ENCODE measurements around the gene PITX3. TPM values are rescaled to one million over a fixed set of nuclear protein-coding genes. Genes with fewer than 3 reads are reported as not detected.

The PITX3 gene
- not detected in 2 replicates for total RNA-seq (2014; rRNA removed; shearing (Covaris generic))

DNA sequence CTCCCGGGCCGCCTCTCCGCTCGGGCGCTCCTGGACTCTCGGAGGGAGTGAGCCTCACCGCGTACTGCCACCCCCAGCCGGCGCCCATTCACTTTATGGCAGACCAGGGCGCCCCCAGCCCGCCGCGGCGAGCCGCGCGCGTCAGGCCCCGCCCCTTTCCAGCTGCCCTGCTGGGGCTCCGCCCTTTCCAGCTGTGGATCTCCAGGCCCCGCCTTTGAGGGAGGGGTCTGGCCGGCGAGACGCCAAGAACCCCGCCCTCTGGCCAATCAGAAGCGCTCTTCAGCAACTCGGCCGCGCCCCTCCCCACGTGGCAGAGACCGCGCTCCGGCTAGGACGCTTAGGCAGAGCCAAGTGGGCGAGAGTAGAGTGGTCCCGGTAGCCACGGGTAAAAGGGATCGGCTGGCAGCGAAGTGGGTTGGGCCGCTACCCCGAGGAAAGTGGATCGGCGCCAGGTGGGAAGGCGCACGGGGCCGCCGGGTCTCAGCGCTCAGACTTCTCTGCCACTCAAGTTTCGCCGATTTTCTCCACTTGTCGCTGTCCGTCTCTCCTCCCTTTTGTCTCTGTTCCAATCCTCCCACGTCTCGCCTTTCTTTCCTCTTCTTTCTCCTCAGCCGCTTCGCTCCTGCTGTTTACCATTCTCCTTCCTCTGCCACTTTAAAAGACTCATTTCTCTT is at the start of gene PITX3:
PITX3 (minus strand) TSS at position 69 of the 674 bp plus-strand sequence. CDS start 9,432 bp downstream, outside the sequence.
- DNase-seq (ENCODE audit: low spot score): peak; percentile 65

DNA sequence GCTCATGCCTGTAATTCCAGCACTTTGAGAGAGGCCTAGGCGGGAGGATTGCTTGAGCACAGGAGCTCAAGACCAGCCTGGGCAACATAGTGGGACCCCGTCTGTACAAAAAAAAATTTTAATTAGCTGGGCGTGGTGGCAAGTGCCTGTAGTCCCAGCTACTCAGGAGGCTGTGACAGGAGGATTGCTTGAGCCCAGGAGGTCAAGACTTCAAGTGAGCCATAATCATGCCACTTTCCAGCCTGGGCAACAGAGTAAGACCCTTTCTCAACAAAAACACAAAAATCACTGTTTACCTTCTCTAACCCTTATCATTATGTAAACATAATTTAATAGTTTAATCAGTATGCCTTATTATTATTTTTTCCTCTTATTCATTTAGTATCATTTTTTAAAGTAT is 48.5 kb upstream of the PITX3 start:
- DNase-seq (ENCODE audit: low spot score): no peak

DNA sequence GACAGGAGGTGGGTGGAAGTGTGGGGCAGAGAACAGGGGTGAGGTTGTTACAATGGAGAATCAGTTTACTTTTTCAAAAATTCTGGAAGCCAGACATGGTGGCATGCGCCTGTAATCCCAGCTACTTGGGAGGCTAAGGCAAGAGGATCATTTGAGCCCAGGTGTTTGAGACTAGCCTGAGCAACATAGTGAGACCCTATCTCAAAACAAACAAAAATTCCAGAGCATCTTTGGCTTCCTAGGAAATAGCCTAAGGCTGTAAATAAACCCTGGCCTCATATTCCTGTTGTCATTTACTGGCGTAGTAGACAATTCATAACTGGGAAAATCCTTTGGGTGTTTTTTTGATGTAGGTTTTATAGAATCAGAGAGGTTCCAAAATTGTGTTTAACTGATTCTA is 48.0 kb upstream of the PITX3 start:
- no peak for DNase-seq (ENCODE audit: low spot score)

DNA sequence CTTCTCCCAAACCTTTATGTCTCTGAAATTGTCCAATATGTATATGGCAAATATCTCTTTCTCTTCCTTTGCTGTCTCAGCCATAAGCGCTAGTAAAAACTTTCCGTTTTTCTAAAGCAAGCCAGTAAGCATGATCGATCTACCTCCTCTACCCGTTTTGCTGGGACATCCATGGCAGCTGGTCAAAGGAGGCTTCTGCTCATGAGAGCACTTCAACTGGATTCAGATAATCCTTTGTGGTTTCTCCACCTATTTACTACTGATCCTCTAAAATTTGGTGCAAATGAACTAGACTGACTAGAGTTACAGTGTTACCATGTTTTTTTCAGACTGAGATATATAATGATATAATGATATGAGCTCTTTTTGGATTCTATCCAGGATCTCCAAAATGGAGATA is 46.7 kb upstream of the PITX3 start:
- no peak for DNase-seq (ENCODE audit: low spot score)

DNA sequence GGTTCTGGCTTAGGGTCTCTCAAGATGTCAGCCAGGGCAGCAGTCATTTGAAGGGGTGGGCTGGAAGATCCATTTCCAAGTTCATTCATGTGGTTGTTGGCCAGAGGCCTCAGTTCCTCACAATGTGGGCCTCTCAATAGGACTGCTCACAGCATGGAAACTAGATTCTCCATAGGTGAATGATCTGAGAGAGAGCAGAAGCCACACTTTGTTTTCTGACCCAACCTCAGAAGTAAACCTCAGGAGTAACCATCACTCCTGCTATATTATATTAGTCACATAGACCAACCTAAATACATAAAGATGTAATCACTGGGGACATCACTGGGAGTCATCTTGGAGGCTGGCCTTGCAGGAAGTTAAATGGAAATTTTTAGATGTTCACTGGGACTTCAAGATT is 46.2 kb upstream of the PITX3 start:
- no peak for DNase-seq (ENCODE audit: low spot score)

DNA sequence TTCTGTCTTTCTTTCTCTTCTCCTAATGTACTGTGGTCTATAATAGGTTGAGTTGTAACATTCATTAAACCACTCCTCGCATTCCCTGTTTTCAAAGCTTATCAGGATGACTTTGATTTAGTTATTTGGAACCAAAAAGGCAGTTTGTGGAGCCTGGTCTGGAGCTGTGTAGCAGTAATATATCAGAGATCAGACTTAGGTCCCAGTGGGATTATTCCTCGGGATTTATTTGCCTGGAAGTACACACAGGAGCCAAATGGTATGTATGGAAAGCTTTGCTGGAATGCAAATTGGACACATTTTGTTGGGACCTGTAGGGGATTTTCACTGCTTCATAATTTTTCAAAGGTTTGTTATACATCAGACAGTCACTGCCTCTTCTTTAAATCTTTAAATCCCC is 44.9 kb upstream of the PITX3 start:
- no peak for DNase-seq (ENCODE audit: low spot score)

DNA sequence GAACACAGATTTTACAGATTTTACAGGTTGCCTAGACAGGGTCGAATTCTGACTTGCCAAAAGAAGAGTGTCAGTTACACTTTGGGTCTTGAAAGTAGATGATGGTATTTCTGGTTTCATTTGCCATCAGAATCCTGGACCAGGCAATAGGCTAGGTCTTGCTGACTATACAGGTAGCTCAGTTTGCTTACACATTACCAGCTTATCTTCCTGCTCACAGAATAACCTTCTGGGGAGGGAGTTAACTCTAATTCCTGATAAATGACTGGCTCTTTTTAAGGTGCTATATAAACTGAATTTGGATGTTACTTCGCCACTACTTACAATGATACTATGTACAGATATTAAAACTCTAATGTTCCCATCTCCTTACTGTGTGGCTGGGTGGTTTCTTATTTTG is 43.8 kb upstream of the PITX3 start:
- no peak for DNase-seq (ENCODE audit: low spot score)

DNA sequence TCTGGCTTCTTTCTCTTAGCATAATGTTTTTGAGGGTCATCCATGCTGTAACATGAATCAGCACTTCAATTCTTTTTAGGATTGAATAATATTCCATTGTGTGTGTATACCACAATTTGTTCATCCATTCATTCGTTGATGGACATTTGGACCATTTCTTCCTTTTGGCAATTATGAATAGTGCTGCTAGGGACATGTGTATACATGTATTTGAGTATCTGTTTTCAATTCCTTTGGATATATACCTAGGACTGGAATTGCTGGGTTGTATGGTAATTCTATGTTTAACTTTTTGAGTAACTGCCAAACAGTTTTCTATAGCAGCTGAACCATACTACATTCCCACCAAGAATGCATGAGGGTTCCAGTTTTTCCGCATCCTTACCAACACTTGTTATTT is 43.2 kb upstream of the PITX3 start:
- no peak for DNase-seq (ENCODE audit: low spot score)

DNA sequence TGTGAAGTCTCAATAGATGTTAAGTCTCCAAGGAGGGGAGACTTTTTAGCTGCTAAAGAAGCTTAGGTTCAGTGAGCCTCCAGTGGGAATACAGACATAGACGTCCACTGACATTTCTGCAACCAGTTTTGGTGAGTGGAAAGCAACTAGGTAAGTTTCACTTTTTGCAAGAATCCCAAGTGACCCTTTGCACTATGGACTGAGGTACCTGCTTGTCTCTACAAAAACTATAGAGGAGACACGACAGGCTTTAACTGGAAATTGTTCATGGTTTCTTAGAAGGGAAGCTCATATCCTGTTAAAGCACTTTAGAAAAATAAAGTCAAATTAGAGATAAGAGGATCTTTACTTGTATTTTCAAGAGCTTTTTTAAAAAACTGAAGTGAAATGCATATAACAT is 42.6 kb upstream of the PITX3 start:
- no peak for DNase-seq (ENCODE audit: low spot score)

DNA sequence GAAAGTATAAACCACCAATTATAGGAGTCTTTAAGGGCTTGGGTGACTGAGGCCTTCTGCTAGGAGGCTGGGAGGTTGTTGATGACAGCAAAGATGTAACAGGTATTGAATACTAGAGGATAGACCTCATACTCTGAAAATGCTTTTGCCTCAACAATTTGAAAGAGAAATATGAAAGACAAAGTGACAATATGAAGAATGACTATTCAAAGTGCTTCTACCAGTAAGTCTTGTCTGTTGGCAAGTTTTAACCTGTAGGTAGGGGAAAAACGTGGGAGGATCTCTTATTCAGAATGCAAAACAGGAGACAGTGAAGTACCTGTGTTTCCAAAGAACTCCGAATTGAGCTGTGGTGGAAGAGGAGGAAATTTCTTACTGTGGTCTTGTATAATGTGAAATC is 42.2 kb upstream of the PITX3 start:
- no peak for DNase-seq (ENCODE audit: low spot score)

DNA sequence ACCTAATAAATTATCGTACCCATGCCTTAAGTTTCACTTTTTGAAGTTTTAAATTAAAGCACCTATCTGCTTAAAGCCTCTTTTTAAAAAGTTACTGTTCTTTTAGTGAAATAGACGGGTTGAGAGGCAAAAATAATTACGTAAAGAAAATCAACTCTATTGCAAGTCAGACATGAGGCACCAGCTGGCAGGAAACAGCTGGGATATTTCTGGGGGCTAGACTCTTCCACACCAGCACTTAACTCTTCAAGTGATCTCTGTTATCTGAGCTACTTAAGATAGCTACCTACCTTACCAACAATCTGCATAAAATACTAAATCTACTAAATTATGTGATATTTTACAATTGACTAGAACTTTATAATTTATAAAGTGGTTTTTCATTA is 39.8 kb upstream of the PITX3 start:
- no peak for DNase-seq (ENCODE audit: low spot score)

DNA sequence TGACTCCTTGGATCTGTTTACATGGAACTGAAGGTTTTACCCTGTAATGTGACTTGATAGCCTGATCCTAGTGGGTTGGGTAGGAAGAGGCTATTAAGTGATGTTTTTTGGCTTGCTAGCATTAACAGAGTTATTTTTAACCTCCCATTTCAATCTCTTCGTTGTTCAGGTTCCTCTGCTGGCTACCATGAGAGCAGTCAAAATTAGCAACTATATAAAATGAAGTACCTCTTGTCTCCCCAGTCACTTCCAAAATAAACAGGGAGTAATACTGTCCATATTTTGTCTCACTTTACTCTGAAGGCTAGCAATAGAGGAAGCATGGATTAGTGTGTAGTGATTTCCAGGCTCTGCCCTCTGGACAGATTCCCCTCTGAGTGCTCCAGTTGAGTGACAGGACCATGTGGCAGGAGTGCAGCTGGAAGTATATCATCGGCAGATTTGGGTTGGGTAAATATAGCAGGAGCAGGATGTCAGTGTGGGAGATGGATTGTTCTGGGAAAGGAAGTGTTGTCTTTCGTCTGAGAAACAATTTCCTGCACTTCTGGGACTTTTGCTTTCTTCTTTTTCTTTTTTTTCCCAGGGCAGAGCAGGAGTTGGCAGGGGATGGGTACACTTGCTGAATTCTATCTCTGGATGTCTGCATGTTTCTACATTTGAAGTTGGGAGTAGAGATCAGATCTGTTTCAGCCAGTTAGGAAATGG is 39.2 kb upstream of the PITX3 start:
- peak; percentile 37 for DNase-seq (ENCODE audit: low spot score)

DNA sequence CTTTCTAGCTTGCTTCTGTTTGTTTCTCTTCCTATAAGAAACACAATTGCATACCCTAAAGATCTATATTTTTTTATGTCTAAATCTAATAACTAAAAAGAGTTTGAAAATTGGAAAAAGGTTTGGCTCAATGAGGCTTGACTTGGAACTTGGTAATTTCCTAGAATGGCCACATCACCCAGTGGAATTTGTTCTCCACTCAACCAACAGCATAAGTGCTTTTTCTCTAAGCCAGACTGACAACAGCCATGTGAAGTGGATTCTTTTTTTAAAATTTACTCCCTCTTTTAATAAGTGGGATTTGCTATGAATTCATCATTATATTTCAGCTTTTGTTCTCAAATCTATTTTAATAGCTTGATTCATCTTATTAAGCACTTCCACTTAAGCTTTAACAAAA is 37.8 kb upstream of the PITX3 start:
- DNase-seq (ENCODE audit: low spot score): no peak

DNA sequence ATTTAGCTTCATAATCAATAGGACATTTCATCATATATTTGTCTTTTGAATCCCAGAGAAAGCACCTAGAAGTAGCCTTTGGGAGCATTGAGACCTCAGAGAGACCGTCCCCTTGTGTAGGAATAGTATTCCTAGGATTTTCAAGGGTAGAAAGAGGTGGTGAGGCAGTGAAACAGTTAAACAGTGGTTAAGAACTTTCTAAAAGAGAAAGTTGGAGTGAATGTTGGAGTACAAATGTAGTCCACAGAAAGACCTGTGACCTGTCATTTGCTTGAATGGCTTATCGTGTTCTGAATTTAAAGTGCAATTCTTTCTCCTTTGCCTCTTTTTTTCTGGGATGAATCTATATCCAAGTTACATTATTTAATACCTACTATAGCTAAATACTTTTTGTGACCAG is 34.0 kb upstream of the PITX3 start:
- DNase-seq (ENCODE audit: low spot score): no peak

DNA sequence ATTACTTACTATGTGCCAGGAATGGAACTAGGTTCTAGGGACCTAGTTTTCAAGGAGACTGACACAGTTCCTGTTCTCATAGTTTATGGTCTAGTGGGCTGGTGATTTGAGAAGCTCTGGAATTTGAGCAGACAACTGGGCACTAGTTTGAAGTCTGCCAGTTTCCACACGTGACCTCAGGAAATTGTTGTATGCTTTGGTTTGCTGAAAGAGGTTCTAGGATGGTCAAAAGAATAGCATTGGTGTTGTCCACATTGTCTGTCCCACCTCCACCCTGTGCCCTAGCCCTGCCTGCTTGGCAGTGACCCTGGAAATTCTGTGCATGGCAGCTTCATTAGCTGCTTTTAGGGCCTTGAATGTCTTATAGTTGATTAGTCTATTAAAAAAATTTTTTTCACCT is 32.8 kb upstream of the PITX3 start:
- DNase-seq (ENCODE audit: low spot score): no peak

DNA sequence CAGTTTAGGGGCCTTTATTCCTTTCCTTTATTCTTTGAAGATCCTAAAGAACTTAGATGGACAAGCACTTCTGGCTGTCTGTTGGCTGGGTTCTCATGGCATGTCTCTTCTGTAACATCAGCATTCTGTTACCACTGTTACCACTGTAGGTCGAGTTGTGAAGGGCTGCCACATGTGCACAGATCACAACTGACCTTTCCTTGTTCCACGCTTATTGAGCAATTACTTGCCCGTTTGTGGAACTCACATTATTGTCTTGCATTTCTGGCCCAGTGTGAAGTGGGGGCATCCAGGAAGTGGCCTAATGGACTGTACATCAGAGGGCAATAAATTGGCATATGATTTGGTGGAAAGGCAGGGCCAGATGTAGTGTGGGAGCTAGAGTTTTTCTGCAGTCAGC is 27.7 kb upstream of the PITX3 start:
- DNase-seq (ENCODE audit: low spot score): no peak

DNA sequence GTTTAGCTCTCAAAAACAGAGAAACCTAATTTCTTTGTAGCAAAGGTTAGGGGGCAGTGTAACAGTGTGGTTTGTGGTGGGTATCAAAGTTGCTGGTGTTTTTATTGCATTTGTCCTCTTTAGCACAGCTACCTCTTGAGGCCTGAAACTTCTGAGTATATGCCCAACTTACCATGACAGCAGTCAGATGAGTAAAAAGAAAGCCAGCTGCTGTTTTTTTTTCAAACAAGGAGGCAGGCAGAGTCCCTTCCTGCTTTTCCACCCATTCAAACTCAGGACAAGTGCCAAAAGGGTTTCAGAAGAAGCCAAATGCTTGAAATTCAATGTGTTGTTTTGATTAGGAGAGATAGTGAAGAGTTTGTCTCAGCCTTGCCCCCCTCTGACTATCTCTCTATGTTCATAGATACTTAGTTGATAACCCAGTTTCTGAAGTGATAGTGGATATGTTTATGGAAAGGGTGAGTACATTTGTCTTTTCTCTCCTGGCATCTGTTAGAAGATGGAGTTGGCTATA is 27.1 kb upstream of the PITX3 start:
- no peak for DNase-seq (ENCODE audit: low spot score)

DNA sequence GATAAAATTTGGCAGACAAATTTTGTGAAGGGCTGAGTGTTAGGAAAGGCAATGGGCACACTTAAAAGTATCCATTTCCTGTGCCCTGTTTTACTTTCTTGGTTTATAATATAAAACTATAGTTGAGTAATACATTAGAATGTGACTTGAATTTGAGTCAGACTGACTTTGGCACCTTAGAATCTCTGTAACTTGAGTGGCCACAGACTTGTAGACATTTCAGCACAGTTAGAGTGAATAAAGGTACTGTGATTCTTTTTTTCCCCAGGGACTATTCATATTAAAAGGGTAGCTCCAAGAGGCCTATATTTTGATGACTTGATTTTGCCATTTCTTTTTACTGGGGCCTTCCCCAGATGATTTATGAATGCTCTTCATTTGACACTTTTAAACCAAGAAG is 26.4 kb upstream of the PITX3 start:
- DNase-seq (ENCODE audit: low spot score): no peak

DNA sequence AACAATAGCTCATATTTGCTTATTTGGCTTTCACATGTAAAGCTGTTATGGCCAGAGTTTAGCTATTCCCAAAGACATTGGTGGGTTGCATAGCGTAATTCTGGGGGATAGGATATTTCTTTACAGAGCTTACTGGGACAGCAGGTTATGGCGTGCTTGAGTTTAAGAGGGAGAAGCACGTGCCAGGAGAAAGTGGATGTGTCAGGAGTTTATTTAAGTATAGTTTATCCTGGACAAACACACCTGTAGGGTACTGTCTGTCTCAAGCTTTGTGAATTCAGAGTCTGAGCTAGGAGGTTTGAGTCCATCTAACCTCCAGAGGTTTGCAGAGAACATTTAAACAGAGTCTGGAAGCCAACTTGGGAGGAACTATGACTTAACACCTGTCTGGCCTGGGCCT is 25.4 kb upstream of the PITX3 start:
- DNase-seq (ENCODE audit: low spot score): no peak

DNA sequence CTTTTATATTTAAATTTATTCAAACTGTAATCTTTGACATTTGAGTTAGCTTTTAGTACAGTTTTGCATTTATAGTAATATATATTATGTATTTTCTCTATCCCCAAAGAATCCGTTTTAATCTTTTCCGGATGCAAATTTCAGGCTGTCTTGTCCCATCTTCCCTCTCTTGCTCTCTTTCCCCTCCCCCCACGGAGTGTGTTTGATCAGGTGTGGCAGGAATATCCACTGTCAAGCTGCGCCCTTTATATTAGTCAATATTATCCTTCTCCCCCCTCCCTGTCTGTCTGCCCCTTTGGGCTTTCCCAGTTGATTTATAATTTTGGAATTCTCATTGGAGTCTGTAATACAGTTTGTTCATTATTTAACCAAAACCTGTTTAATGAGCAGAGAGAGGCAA is 23.1 kb upstream of the PITX3 start:
- DNase-seq (ENCODE audit: low spot score): no peak

DNA sequence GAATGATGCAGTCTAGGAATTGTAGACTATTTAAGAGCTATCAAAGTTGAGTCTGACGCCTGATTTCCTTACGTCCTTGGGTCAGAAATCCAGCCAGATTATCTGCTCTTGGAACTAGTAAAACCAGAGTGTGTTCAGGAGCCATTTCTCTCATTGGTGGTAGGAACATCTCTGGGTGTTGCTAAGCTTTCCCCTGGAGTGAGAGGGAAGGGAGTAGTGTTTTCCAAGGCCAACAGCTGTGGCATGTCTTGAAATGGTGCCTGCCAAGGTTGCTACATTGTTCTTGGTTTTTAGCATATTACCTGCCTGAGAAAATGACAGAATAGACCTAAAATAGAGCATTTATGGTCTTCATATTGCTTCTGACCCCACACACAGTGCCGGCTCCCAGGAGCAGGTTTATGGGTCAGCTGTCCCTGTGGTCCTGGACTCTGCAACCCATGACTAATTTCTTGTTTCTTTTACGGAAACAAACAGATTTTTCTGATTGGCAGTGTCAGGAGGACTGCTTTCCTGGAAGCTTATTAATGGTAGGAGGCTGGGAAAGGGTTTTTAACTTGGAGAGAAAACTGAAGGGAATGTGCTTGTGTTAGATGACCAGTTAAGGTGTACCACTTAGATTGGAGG is 21.5 kb upstream of the PITX3 start:
- no peak for DNase-seq (ENCODE audit: low spot score)

DNA sequence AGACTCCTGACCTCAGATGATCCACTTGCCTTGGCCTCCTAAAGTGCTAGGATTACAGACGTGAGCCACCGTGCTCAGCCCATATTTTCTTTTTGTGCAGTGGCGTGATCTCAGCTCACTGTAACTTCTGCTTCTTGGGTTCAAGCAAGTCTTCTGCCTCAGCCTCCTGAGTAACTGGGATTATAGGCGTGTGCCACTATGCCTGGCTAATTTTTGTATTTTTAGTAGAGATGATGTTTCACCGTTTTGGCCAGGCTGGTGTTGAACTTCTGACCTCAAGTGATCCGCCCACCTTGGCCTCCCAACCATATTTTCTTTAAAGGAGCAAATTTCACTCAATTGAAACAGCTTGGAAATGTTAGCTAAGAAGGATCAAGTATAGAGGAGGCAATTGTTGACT is 20.5 kb upstream of the PITX3 start:
- no peak for DNase-seq (ENCODE audit: low spot score)

DNA sequence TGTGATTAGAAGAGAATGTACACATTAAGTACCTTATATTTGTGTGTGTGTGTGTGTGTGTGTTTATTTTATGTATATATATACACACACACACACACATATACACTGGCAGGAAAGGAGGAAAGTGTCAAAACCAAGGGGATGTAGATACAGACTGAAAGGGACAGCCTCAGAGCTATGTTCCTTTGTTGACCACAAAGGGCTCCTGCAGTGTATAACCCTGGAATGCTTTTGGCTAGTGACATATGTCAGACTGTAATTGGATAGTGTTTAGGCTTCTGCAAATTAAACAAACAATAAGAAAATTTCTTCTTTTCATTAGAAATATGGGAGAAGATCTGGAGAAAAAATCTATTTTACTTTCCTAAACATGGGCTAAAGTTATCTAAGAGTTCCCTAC is 19.9 kb upstream of the PITX3 start:
- DNase-seq (ENCODE audit: low spot score): no peak
